SU-DHL-6 (cell line): ENCODE measurements around the gene NOS3.

Source experiments
- H2AFZ ChIP-seq: fragments of 200-600 bp; sonication (generic); 2 replicates; pipeline ENCODE4 v1.6.1; 2014; ENCODE audit warnings: low read depth, mild to moderate bottlenecking, moderate library complexity, mixed read lengths, antibody characterized with exemption, low read length; ENCODE audit not compliant: severe bottlenecking
- H3F3A ChIP-seq: fragments of 200-600 bp; shearing (Covaris generic); 2 replicates; pipeline ENCODE4 v1.6.0; 2016; ENCODE audit warnings: antibody characterized with exemption, mild to moderate bottlenecking; ENCODE audit not compliant: insufficient read depth
- H3K27ac ChIP-seq: fragments of 200-600 bp; sonication (generic); 2 replicates; pipeline ENCODE4 v1.5.1; 2016; ENCODE audit warnings: low read depth, mild to moderate bottlenecking, low read length, moderate library complexity, mixed read lengths
- H3K27me3 ChIP-seq: fragments of 200-600 bp; sonication (generic), shearing (Covaris generic); 2 replicates; pipeline ENCODE4 v1.6.0; 2014; ENCODE audit warnings: mild to moderate bottlenecking, low read length
- H3K36me3 ChIP-seq: fragments of 200-600 bp; sonication (generic); 2 replicates; pipeline ENCODE4 v1.6.1; 2014; ENCODE audit warnings: mild to moderate bottlenecking, low read length, mixed read lengths
- H3K4me2 ChIP-seq: fragments of 300-600, 200-600 bp; shearing (Covaris generic), sonication (generic); 2 replicates; pipeline ENCODE4 v1.6.0; 2014; ENCODE audit warnings: low read length, low read depth, mild to moderate bottlenecking; ENCODE audit not compliant: poor library complexity, severe bottlenecking
- H3K4me3 ChIP-seq: fragments of 200-600 bp; sonication (generic); 2 replicates; pipeline ENCODE4 v1.5.1; 2014; ENCODE audit warnings: antibody characterized with exemption, low read length, mild to moderate bottlenecking, mixed read lengths; ENCODE audit not compliant: insufficient read depth, poor library complexity, severe bottlenecking
- H3K79me2 ChIP-seq: fragments of 200-600 bp; sonication (generic); 2 replicates; pipeline ENCODE4 v1.6.1; 2014; ENCODE audit warnings: mild to moderate bottlenecking, low read length, moderate library complexity; ENCODE audit not compliant: insufficient read depth
- H3K9ac ChIP-seq: fragments of 200-600 bp; sonication (generic); 2 replicates; pipeline ENCODE4 v1.7.0; 2014; ENCODE audit warnings: mild to moderate bottlenecking, low read length
- H3K9me2 ChIP-seq: fragments of 200-600 bp; sonication (generic); replicated peaks from 2 replicates; pipeline ENCODE4 v1.6.1; 2014; ENCODE audit warnings: low read length; ENCODE audit not compliant: insufficient read depth
- H3K9me3 ChIP-seq: fragments of 200-600 bp; sonication (generic); 2 replicates; pipeline ENCODE4 v1.6.1; 2014; ENCODE audit warnings: low read length, mixed read lengths; ENCODE audit not compliant: insufficient read depth
- H4K20me1 ChIP-seq: fragments of 200-600 bp; sonication (generic); 2 replicates; pipeline ENCODE4 v1.6.1; 2014; ENCODE audit warnings: low read depth, mild to moderate bottlenecking, antibody characterized with exemption, low read length, moderate library complexity, mixed read lengths
- EZH2phosphoT487 ChIP-seq: fragments of 200-600 bp; sonication (generic), shearing (Covaris generic); conservative IDR thresholded peaks from 2 replicates; pipeline ENCODE4 v1.6.1; 2018; ENCODE audit warnings: mild to moderate bottlenecking, antibody characterized with exemption, low read length, moderate library complexity, mixed read lengths
- TF ChIP-seq, protein P1 (sequence below): fragments of 200-600 bp; sonication (generic); IDR thresholded peaks from one replicate; pipeline ENCODE4 v1.5.1; 2017; ENCODE audit warnings: antibody characterized with exemption, mild to moderate bottlenecking, low read length, moderate library complexity; ENCODE audit not compliant: insufficient read depth, poor library complexity, severe bottlenecking

The NOS3 gene

DNA sequence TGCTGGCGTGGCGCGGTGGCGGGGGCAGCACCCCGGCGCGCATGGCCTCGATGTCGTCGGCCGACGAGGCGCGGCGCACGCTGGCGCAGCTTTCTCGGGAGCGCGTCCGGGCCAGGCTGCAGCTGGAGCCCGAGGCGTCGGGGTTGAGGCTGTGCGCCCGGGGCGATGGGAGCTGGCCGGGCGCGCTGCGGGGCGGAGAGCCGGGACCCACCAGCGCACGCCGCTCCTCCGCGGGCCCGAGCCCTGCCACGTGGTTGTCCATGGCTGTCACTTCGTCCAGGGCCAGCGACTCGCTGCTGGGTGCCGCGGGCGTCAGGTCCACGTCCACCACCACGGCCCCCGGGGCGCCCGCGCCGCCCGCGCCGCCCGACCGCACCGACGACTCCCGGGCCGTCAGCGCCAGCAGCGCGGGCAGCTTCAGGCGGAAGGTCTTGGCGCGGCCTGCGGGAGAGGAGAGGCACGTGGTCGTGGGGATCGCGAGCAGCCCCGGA lies 32.7 kb upstream of the NOS3 start:
- Histone ChIP-seq H2AFZ (no peak overlapping the region), H3K36me3 (no peaks in the 10 kb centered on the region), H3K9me3 (no peaks in the 10 kb centered on the region), H3K9me2 (no peaks in the 10 kb centered on the region), H3K4me2 (no peak overlapping the region), H3F3A (no peaks in the 10 kb centered on the region), H3K4me3 (no peak overlapping the region), H4K20me1 (no peaks in the 10 kb centered on the region), H3K79me2 (no peaks in the 10 kb centered on the region), H3K9ac (no peak overlapping the region), H3K27me3 (no peaks in the 10 kb centered on the region), H3K27ac (no peak overlapping the region)
- no peak for TF ChIP-seq EZH2phosphoT487
- TF ChIP-seq, protein P1, sequence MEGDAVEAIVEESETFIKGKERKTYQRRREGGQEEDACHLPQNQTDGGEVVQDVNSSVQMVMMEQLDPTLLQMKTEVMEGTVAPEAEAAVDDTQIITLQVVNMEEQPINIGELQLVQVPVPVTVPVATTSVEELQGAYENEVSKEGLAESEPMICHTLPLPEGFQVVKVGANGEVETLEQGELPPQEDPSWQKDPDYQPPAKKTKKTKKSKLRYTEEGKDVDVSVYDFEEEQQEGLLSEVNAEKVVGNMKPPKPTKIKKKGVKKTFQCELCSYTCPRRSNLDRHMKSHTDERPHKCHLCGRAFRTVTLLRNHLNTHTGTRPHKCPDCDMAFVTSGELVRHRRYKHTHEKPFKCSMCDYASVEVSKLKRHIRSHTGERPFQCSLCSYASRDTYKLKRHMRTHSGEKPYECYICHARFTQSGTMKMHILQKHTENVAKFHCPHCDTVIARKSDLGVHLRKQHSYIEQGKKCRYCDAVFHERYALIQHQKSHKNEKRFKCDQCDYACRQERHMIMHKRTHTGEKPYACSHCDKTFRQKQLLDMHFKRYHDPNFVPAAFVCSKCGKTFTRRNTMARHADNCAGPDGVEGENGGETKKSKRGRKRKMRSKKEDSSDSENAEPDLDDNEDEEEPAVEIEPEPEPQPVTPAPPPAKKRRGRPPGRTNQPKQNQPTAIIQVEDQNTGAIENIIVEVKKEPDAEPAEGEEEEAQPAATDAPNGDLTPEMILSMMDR, result no peak

DNA sequence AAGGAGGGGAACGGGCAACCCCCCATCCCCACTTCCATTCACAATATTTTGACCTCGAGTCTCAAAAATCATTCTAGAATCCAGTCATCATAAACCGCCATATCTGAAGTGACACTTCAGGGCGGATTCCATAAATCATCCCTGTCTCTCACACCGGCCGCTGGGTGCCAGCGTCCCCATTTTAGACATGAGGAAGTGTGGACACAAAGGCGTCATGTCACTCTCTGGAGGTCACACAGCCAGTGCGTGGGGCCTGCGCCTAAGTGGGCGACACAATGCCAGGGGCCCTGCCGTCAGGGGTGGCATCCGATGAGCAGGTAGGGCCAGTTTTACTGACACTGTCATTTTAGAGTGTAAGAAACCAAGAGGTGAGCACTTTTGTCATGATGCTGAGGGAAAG lies 32.2 kb upstream of the NOS3 start:
- Histone ChIP-seq H3K9me2 (no peaks in the 10 kb centered on the region), H2AFZ (no peak overlapping the region), H3K27me3 (no peaks in the 10 kb centered on the region), H4K20me1 (no peaks in the 10 kb centered on the region), H3K27ac (no peak overlapping the region), H3K36me3 (no peaks in the 10 kb centered on the region), H3K79me2 (no peaks in the 10 kb centered on the region), H3F3A (no peaks in the 10 kb centered on the region), H3K4me2 (no peak overlapping the region), H3K9me3 (no peaks in the 10 kb centered on the region), H3K4me3 (no peak overlapping the region), H3K9ac (no peak overlapping the region)
- TF ChIP-seq EZH2phosphoT487, result no peak
- TF ChIP-seq, protein P1, result no peak

DNA sequence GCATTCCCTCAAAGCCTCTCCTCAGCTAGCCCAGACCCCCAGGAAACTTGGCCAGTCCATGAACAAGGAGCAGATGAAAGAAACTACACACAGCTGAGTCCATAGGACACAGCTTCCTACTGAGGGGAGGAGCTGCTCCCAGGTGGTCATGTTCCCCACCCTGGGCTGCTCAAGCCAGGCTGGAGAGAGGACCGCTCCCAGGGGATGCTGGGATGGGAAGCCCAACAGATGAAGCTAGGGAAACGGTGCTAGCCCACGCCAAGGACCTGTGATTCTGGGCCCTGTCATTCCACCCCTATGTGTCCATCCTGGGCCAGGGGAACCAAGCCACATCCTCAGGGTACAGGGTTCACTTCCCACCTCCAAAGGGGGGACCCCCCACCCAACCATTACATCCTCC lies 31.7 kb upstream of the NOS3 start:
- Histone ChIP-seq H3K27me3 (no peaks in the 10 kb centered on the region), H4K20me1 (no peaks in the 10 kb centered on the region), H3K79me2 (no peaks in the 10 kb centered on the region), H3K36me3 (no peaks in the 10 kb centered on the region), H3K4me3 (no peak overlapping the region), H3K9me3 (no peaks in the 10 kb centered on the region), H2AFZ (no peak overlapping the region), H3K4me2 (no peak overlapping the region), H3K9ac (no peak overlapping the region), H3F3A (no peaks in the 10 kb centered on the region), H3K27ac (no peak overlapping the region), H3K9me2 (no peaks in the 10 kb centered on the region)
- TF ChIP-seq, protein P1, result no peak
- no peak for TF ChIP-seq EZH2phosphoT487
